Stimulated activated CD8-positive, alpha-beta memory T cell treated with anti-CD3 and anti-CD28 coated beads, Interleukin-4, amount 100 ng/mL, for 4 hours (primary cell): ENCODE results near the gene PTPRT.
"Not testable (repeated sequence)": the region's sequence is repeated elsewhere in the genome, so short reads cannot be mapped to it uniquely, and the experiment has no call there.

Experiments used
- DNase-seq, 2 donors: peaks; one replicate each; pipeline ENCODE4 v3.0.0-alpha.2; 2020; ENCODE audit warnings: low read depth in 2 of 2, low spot score in 1 of 2

The PTPRT gene

GRCh38 chr20:42255821-42256220 lies 933.9 kb downstream of the PTPRT start:
- DNase-seq = no peak

GRCh38 chr20:42254673-42255072 lies 935.0 kb downstream of the PTPRT start:
- DNase-seq = no peak

- DNase-seq = no peak
Observed at GRCh38 chr20:42252116-42252515, 937.6 kb downstream of the PTPRT start.

GRCh38 chr20:42218621-42219374 lies 970.9 kb downstream of the PTPRT start:
- DNase-seq = no peak

GRCh38 chr20:42214074-42214473 lies 975.6 kb downstream of the PTPRT start:
- no peak for DNase-seq

- no peak for DNase-seq
Observed at GRCh38 chr20:42212391-42212790, 977.3 kb downstream of the PTPRT start.

GRCh38 chr20:42206557-42206956 lies 983.1 kb downstream of the PTPRT start:
- DNase-seq = not testable (repeated sequence)

GRCh38 chr20:42204109-42204660 lies 985.5 kb downstream of the PTPRT start:
- DNase-seq = no peak

- no peak for DNase-seq
Observed at GRCh38 chr20:42197599-42197998, 992.1 kb downstream of the PTPRT start.

- DNase-seq = no peak
Observed at GRCh38 chr20:42193119-42193518, 996.6 kb downstream of the PTPRT start.

- DNase-seq = no peak
Observed at GRCh38 chr20:42192321-42192720, 997.4 kb downstream of the PTPRT start.

- no peak for DNase-seq
Observed at GRCh38 chr20:42191140-42191860, 998.4 kb downstream of the PTPRT start.

- no peak for DNase-seq
Observed at GRCh38 chr20:42190084-42190483, 999.6 kb downstream of the PTPRT start.

- DNase-seq = no peak
Observed at GRCh38 chr20:42186337-42186736, 1003.4 kb downstream of the PTPRT start.

- no peak for DNase-seq
Observed at GRCh38 chr20:42183147-42183546, 1006.6 kb downstream of the PTPRT start.

GRCh38 chr20:42181064-42181463 lies 1008.6 kb downstream of the PTPRT start:
- DNase-seq = no peak

- DNase-seq = no peak
Observed at GRCh38 chr20:42179768-42180167, 1009.9 kb downstream of the PTPRT start.

- DNase-seq = no peak
Observed at GRCh38 chr20:42173440-42173839, 1016.3 kb downstream of the PTPRT start.

- DNase-seq = no peak
Observed at GRCh38 chr20:42164121-42164890, 1025.4 kb downstream of the PTPRT start.

- no peak for DNase-seq
Observed at GRCh38 chr20:42161228-42161829, 1028.4 kb downstream of the PTPRT start.

GRCh38 chr20:42159808-42160207 lies 1029.9 kb downstream of the PTPRT start:
- no peak for DNase-seq
